IPS DF 6.9 (cell line): ENCODE results near the gene PARVB.

ENCODE experiments used
- DNase-seq: peaks from one replicate; pipeline ENCODE4 v3.0.0-alpha.2; 2013; ENCODE audit warnings: low read depth, low spot score
- H3K27ac ChIP-seq: one replicate; pipeline ENCODE4 v1.5.1; 2013; ENCODE audit warnings: low read length, control low read depth
- H3K27me3 ChIP-seq: 2 replicates; pipeline ENCODE4 v1.6.1; 2013; ENCODE audit warnings: mild to moderate bottlenecking, low read length; ENCODE audit not compliant: control insufficient read depth, insufficient read depth
- H3K36me3 ChIP-seq: 2 replicates; pipeline ENCODE4 v1.6.1; 2013; ENCODE audit warnings: low read length; ENCODE audit not compliant: control insufficient read depth, insufficient read depth
- H3K4me1 ChIP-seq: 2 replicates; pipeline ENCODE4 v1.6.1; 2013; ENCODE audit warnings: low read length; ENCODE audit not compliant: control insufficient read depth, insufficient read depth
- H3K4me3 ChIP-seq: 2 replicates; pipeline ENCODE4 v1.5.1; 2013; ENCODE audit warnings: mild to moderate bottlenecking, low read length
- H3K9me3 ChIP-seq: 2 replicates; pipeline ENCODE4 v1.6.1; 2013; ENCODE audit warnings: low read length, inconsistent platforms; ENCODE audit not compliant: control insufficient read depth, insufficient read depth
- WGBS: extraction: QIAGEN DNeasy Blood & Tissue Kit; methylation state at CpG from one replicate; pipeline ENCODE4 v1.1.7; 2013; ENCODE audit warnings: mixed read lengths, missing lambda C conversion rate; ENCODE audit not compliant: insufficient read length, insufficient coverage; 5-methylcytosine and 5-hydroxymethylcytosine counted together

Gene PARVB

GRCh38 chr22:44145544-44145943 lies 121.4 kb downstream of the PARVB start:
- H3K4me3 ChIP-seq = no peak overlapping the region
- no peak overlapping the region for H3K27ac ChIP-seq
- no peaks in the 10 kb centered on the region for H3K9me3 ChIP-seq
- H3K27me3 ChIP-seq = no peaks in the 10 kb centered on the region
- H3K4me1 ChIP-seq = peaks cover 23% of the 10 kb centered on the region
- H3K36me3 ChIP-seq = no peaks in the 10 kb centered on the region
- no peak for DNase-seq
- no CpG with 5 or more reads among the region's 8 CpGs for WGBS

GRCh38 chr22:44146088-44146861 lies 122.2 kb downstream of the PARVB start:
- no peaks in the 10 kb centered on the region for H3K9me3 ChIP-seq
- DNase-seq = no peak
- H3K27ac ChIP-seq = peak overlapping the region; percentile 91
- WGBS = no CpG with 5 or more reads among the region's 33 CpGs
- no peak overlapping the region for H3K4me3 ChIP-seq
- H3K4me1 ChIP-seq = peaks cover 23% of the 10 kb centered on the region
- no peaks in the 10 kb centered on the region for H3K27me3 ChIP-seq
- no peaks in the 10 kb centered on the region for H3K36me3 ChIP-seq

- H3K9me3 ChIP-seq = no peaks in the 10 kb centered on the region
- no peak for DNase-seq
- H3K27ac ChIP-seq = peak overlapping the region; percentile 52
- H3K4me3 ChIP-seq = no peak overlapping the region
- H3K36me3 ChIP-seq = no peaks in the 10 kb centered on the region
- H3K27me3 ChIP-seq = no peaks in the 10 kb centered on the region
- no CpG with 5 or more reads among the region's 12 CpGs for WGBS
- peaks cover 23% of the 10 kb centered on the region for H3K4me1 ChIP-seq
Observed at GRCh38 chr22:44147008-44147645, 123.0 kb downstream of the PARVB start.

- H3K4me1 ChIP-seq = peaks cover 23% of the 10 kb centered on the region
- no peaks in the 10 kb centered on the region for H3K36me3 ChIP-seq
- H3K27me3 ChIP-seq = no peaks in the 10 kb centered on the region
- DNase-seq = peak; percentile 91
- H3K9me3 ChIP-seq = no peaks in the 10 kb centered on the region
- no CpG with 5 or more reads among the region's 27 CpGs for WGBS
- H3K27ac ChIP-seq = peak overlapping the region; percentile 83
- no peak overlapping the region for H3K4me3 ChIP-seq
Observed at GRCh38 chr22:44147821-44148574, 123.9 kb downstream of the PARVB start.

- peaks cover 15% of the 10 kb centered on the region for H3K4me1 ChIP-seq
- no peak overlapping the region for H3K4me3 ChIP-seq
- no peaks in the 10 kb centered on the region for H3K36me3 ChIP-seq
- H3K9me3 ChIP-seq = no peaks in the 10 kb centered on the region
- no peak overlapping the region for H3K27ac ChIP-seq
- H3K27me3 ChIP-seq = no peaks in the 10 kb centered on the region
- no CpG with 5 or more reads among the region's 4 CpGs for WGBS
- no peak for DNase-seq
Observed at GRCh38 chr22:44151676-44152075, 127.6 kb downstream of the PARVB start.

- Histone ChIP-seq H3K36me3 (no peaks in the 10 kb centered on the region), H3K4me1 (peaks cover 8% of the 10 kb centered on the region), H3K27me3 (no peaks in the 10 kb centered on the region), H3K27ac (no peak overlapping the region), H3K9me3 (no peaks in the 10 kb centered on the region), H3K4me3 (no peak overlapping the region)
- DNase-seq = no peak
- WGBS = no CpG with 5 or more reads among the region's 10 CpGs
Observed at GRCh38 chr22:44153710-44154109, 129.6 kb downstream of the PARVB start.

GRCh38 chr22:44154436-44154942 lies 130.4 kb downstream of the PARVB start:
- DNase-seq = no peak
- H3K27ac ChIP-seq = no peak overlapping the region
- no peaks in the 10 kb centered on the region for H3K9me3 ChIP-seq
- H3K27me3 ChIP-seq = no peaks in the 10 kb centered on the region
- no peak overlapping the region for H3K4me3 ChIP-seq
- peaks cover 8% of the 10 kb centered on the region for H3K4me1 ChIP-seq
- H3K36me3 ChIP-seq = no peaks in the 10 kb centered on the region
- WGBS = 100% methylated on average over 2 of the region's 2 CpGs

GRCh38 chr22:44155115-44155514 lies 131.0 kb downstream of the PARVB start:
- no peaks in the 10 kb centered on the region for H3K27me3 ChIP-seq
- no peaks in the 10 kb centered on the region for H3K9me3 ChIP-seq
- no peak for DNase-seq
- H3K4me3 ChIP-seq = no peak overlapping the region
- H3K4me1 ChIP-seq = peaks cover 8% of the 10 kb centered on the region
- no peaks in the 10 kb centered on the region for H3K36me3 ChIP-seq
- H3K27ac ChIP-seq = no peak overlapping the region
- WGBS = no CpG with 5 or more reads among the region's 14 CpGs

GRCh38 chr22:44157916-44158618 lies 134.0 kb downstream of the PARVB start:
- no peak for DNase-seq
- no CpG with 5 or more reads among the region's 13 CpGs for WGBS
- peaks cover 8% of the 10 kb centered on the region for H3K4me1 ChIP-seq
- no peaks in the 10 kb centered on the region for H3K36me3 ChIP-seq
- no peak overlapping the region for H3K27ac ChIP-seq
- H3K27me3 ChIP-seq = no peaks in the 10 kb centered on the region
- no peak overlapping the region for H3K4me3 ChIP-seq
- no peaks in the 10 kb centered on the region for H3K9me3 ChIP-seq

GRCh38 chr22:44158816-44159215 lies 134.7 kb downstream of the PARVB start:
- WGBS = no CpG with 5 or more reads among the region's 8 CpGs
- no peak overlapping the region for H3K27ac ChIP-seq
- no peak for DNase-seq
- no peaks in the 10 kb centered on the region for H3K36me3 ChIP-seq
- no peaks in the 10 kb centered on the region for H3K9me3 ChIP-seq
- H3K27me3 ChIP-seq = no peaks in the 10 kb centered on the region
- H3K4me3 ChIP-seq = no peak overlapping the region
- peaks cover 8% of the 10 kb centered on the region for H3K4me1 ChIP-seq
